Activated T-helper 1 cell treated with Interleukin-2 at 50 U/mL for 16 hours (primary cell): Measurements from ENCODE around the gene FAM136A.
"Not testable (repeated sequence)": the region's sequence is repeated elsewhere in the genome, so short reads cannot be mapped to it uniquely, and the experiment has no call there.

Experiments used
- DNase-seq: peaks from one replicate; pipeline ENCODE4 v3.0.0-alpha.2; 2020; ENCODE audit warnings: low read depth

Gene FAM136A

DNA sequence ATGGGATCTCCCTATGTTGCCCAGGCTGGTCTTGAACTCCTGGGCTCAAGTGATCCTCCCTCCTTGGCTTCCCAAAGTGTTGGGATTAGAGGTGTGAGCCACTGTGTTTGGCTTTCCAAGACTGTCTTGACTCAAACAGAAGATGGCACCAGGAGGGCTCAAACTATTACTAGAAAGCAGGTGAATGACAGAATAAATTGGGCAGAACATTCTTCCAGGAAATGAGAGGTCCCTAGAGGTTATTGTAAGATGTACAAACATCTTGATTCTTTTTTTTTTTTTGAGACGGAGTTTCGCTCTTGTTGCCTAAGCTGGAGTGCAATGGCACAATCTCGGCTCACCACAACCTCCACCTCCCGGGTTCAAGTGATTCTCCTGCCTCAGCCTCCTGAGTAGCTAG, 4.0 kb downstream of the FAM136A start:
- DNase-seq, result not testable (repeated sequence)

DNA sequence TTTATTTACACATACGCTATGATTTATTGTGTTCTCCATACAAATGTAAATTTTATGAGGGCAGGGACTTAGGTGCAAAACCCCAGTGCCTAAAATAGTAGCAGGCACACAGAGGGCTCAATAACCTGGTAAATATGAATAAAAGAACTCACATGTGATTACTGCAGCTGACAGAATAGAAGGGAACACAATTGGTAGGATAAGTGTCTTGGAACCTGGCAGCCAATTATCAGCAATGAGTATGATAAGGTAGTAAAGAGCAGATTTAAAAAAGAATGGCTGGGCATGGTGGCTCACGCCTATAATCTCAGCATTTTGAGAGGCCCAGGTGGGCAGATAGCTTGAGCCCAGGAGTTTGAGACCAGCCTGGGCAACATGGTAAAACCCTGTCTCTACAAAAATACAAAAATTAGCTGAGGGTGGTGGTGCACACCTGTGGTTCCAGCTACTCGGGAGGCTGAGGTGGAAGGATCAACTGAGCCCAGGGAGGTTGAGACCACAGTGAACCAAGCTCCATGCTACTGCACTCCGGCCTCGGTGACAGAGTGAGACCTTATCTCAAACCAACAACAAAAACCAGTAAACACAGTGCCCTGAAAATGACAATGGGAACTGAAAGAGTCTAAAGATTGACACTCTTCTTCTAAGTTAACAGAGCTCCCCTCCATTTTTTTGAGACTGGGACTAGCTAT, 18.2 kb downstream of the FAM136A start:
- DNase-seq, result no peak

DNA sequence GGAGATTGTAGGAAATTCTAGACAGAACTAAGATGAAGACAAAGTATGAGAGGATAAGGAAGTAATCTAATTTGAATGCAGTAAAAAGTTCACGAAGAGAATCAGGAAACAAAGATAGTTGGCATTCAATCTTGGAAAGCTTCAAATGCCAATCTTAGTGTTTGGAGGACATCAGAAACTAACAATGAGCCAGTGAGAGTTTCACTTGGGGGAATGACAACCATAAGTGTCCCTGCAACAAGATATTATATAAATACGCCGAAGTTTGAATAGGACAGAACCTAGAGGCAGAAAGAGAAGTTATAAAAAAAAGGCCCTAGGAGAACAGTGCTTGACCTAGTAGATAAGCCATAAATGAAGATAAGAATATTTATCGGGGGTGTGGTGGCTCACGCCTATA, 19.4 kb downstream of the FAM136A start:
- no peak for DNase-seq

DNA sequence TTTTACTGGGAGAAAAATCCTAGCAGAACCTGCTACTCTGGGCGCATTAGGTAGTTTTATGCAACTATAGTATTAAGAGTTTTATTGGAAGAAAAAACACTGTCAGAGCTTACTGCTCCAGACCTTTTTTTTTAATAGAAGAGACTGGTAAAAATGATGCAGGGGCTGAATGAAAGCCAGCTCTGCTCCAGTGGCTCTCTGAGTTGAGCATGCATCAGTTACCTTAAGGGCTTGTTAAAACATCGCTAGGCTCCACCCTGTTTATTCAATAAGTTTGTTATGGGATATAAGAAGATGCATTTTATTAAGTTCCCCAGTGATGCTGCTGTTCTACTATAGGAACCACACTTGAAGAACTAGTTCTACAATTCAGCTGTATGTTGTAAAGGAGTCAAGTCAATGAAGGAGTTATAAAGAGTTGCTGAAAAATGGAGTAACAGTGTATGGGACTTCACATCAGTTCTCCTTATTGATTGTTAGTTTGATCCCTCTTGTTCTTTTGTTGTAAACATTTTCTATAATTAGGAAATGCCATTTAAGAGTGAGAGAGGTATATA, 21.5 kb downstream of the FAM136A start:
- no peak for DNase-seq

DNA sequence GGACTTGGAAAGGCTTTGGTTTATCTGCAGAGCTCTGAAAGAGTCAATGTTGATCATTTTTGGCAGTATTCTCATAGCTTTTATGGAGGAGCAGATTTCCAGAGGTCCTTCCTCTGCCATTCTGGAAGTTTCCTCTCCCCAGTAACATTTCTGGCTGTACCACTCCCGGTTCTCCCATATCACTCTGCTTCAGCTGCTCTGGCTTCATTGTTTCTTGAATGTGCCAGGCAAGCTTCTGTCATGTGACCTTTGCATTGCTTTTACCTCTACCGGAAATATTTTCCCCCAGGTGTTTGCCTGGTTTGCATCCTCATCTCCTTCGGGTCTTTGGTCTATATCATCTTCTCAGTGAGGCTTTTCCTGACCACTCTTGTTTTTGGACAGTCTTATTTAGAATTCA, 31.5 kb downstream of the FAM136A start:
- DNase-seq, result no peak

DNA sequence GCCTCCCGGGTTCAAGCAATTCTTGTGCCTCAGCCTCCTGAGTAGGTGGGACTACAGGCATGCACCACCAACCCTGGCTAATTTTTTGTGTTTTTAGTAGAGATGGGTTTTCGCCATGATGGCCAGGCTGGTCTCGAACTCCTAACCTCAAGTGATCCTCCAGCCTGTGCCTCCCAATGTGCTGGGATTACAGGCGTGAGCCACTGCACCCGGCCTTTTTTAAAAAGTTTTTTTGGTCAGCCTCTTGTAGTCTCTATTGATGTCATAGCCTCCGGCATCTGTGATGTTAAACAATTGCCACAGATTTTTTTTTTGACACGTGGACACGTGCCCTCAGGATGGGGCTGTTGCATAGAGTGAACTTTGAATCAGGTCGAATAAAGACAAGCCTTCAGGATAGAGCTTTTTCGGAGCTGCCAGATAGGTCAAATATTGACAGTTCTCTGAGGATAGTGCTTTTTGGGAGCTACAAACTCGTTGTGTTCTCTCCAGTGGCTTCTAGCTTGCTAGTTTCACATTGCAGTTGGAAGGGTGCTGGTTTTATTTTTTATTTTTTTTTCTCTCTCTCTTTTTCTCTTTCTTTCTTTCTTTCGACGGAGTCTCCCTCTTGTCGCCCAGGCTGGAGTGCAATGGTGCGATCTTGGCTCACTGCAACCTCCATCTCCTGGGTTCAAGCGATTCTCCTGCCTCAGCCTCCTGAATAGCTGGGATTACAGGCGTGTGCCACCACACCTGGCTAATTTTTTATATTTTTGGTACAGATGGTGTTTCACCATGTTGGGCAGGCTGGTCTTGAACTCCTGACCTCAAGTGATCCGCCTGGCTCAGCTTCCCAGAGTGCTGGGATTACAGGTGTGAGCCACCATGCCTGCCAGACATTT, 32.2 kb downstream of the FAM136A start:
- DNase-seq, result not testable (repeated sequence)

DNA sequence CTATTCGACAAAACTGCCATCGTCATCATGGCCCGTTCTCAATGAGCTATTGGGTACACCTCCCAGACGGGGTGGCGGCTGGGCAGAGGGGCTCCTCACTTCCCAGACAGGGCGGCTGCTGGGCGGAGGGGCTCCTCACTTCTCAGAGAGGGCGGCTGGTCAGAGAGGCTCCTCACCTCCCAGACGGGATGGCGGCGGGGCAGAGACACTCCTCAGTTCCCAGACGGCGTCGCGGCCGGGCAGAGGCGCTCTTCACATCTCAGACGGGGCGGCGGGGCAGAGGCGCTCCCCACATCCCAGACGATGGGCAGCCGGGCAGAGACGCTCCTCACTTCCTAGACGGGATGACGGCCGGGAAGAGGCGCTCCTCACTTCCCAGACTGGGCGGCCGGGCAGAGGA, 34.9 kb downstream of the FAM136A start:
- DNase-seq, result not testable (repeated sequence)

DNA sequence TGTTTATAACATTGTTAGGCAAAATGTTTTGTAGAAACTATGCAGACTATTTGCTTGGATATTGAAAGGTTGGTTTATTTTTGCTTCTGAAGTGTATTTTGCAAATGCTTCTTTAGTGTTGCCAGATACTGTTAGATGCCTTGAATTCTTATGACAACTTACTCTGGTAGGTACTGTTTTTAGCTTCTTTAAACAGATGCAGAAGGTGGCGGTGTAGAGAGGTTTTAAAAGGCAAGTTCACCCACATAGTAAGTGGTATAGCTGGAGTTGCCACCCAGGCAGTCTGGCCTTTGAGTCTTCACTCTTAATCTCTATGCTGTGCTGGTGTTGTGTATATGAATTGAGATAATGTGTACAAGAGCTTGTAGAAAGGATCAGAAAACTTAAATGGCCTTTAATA, 40.4 kb downstream of the FAM136A start:
- DNase-seq, result no peak

DNA sequence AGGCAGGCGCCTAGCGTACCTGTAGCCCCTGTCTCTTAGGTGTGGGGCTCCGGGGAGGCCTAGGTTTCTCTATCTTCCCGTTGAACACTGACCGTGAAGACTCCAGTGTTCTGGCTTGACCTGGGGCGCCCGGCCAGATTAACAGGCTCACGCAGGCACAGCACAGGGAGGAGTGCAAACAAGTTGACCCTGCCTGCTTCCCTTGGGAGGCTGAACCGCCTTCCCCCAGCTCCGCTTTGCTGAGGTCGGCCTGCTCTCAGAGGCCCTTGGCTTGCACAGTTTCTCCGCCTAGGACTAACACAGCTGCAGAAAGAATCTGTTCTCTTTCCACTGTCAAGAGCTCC, 43.4 kb downstream of the FAM136A start:
- no peak for DNase-seq

DNA sequence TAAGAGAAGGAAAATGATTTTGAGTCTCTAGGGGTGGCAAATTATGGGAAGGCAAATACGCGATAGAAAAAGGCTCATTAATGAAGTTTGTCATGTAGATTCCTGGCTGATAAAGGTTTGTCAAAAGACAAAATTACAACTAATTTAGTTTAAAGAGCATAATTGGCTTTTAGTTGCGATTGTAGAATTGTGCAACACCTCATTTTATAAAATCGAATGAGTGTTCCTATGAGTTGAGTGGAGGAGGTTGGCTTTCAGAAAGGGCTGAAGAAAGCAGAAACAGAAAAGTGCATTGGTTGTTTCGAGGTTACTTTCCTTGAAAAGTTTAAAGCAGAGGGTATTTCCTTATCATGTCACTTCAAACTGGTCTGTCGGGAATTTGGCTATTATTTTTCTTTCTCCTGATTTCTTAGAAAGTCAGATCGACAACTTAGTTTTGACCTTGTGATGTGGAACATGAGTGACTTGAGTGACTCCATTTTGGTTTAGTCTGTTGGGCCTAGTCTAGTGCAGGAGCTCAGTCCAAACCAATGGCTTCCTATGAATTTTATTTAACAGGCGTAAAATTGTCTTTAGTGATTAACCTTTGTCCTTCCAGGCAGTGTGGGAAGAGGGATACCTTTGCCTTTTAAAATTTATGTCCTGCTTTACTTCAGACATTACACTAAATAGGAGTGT, 46.1 kb downstream of the FAM136A start:
- no peak for DNase-seq

DNA sequence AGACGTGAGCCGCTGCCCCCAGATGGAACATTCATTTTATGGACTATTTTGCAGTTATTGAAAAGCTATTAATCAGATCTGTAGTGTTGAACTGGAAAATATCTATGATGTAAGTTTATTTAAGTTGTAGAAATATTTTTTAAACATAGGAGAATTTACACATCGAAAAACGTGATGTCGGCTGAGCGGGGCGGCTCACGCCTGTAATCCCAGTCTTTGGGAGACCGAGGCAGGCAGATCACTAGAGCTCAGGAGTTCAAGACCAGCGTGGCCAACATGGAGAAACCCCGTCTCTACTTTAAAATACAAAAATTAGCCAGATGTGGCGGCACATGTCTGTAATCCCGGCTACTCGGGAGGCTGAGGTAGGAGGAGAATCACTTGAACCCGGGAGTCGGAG, 51.4 kb downstream of the FAM136A start:
- DNase-seq, result no peak

DNA sequence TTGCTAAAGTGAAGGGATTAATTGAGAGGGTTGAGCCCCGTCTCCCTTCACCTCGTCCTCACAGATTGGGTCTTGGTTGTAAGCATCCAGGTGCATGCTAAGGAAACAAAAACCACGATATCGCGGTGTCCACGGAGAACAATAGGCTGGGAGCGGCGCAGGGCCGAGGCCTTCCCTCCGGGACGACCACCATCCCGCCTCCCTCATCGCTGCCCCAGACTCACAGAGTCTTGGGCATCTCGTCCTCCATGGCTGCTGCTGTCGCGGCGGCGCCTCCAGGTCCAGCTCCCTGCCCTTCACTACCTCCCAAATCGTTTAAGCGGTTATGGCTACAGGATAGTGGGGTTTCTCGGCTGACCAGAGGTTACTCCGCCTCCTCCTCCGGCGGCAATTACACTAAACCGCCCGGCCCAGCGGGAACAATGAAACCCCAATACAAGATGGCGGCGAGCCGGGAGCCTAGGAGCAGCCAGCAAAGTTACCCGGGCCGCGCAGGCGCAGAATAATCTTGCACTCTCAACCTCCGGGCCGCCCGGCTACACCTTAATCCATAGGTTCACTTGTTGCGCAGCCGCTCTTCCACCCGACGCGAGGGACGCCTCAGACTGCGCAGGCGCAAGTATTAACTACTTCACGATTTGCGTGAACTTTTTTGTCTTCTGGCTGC, 53.6 kb downstream of the FAM136A start, which contains the start of gene TIA1:
TSS of gene TIA1 (minus strand) at position 448 of the 667 bp plus-strand sequence. CDS start at position 250, 198 bp downstream.
- peak; percentile 98 for DNase-seq

DNA sequence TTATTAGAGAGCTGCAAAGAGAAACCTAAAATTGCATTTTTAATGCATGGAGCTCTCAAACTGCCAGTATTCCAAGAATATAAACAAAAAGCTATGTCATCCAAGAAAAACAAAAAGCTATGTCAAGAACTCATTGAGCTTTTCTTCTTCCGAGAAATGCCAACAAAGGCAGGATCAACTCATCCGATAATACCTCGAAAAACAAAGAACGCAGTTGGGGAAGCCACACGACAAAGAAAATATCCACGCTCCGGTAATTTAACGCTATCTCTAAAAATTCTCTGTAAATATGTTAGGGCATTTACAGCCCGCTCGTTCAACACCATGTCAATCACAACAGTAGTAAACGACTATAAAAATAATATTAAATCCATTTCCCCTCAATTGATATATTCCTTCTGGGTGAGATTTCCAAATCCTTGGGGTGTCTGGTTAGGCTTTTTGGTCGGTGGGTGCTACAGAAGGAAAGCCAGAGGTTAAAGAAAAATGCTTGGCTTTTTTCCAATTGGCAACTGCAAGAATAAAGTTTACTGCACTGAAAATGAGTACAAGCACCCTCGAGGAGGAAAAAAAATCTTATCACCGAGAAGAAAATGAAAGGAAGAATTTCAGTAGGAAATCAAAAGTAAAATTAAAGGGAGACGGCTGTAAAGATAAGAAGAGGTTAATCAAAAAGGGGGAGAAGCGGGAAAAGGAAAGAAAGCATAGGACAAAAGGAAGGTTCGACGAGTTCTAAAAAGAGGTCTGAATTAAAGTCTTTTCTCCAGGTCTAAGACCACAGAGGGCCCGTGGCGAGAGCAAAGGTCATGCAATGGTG, 54.3 kb downstream of the FAM136A start:
- no peak for DNase-seq
